Measurements from ENCODE around the gene TSEN2. TPM values are rescaled to one million over a fixed set of nuclear protein-coding genes. Genes with fewer than 3 reads are reported as not detected.
"Not testable (repeated sequence)": the region's sequence is repeated elsewhere in the genome, so short reads cannot be mapped to it uniquely, and the experiment has no call there.

TSEN2 gene
- polyA plus RNA-seq, 3 donors = 3.2 to 7.3 (median 3.9) TPM

GRCh38 chr3:12468757-12469156, 15.5 kb upstream of the TSEN2 start:
- H3K9me3 ChIP-seq (replicated peaks in 1 of 2; ENCODE audit: control insufficient read depth in 1 of 2, insufficient read depth in 1 of 2, low read length in 2 of 2) = no peaks in the 10 kb centered on the region
- no peak overlapping the region for H3K4me3 ChIP-seq (replicated peaks in 1 of 3; ENCODE audit: low read depth in 2 of 3, low read length in 3 of 3)
- peaks cover 0 to 3% (median 0%) of the 10 kb centered on the region in 7 donors for H3K9me3 Mint-ChIP-seq
- H3K27me3 ChIP-seq (ENCODE audit: control insufficient read depth in 2 of 2, insufficient read depth in 2 of 2, low read length in 2 of 2) = no peaks in the 10 kb centered on the region
- no peak for DNase-seq
- peaks cover 3 to 10% of the 10 kb centered on the region in 2 donors for H3K4me1 ChIP-seq (ENCODE audit: control insufficient read depth in 1 of 2, insufficient read depth in 2 of 2, low read length in 2 of 2)
- H3K4me2 ChIP-seq (replicated peaks; ENCODE audit: extremely low read depth, low read length, poor library complexity, severe bottlenecking) = no peak overlapping the region
- no peaks in the 10 kb centered on the region for H4K20me1 ChIP-seq (ENCODE audit: insufficient read depth, low read length)
- peaks cover 15% of the 10 kb centered on the region for H3K4me1 Mint-ChIP-seq
- H3K4me3 Mint-ChIP-seq = no peak overlapping the region
- peaks cover 0 to 5% (median 0%) of the 10 kb centered on the region in 3 donors for H3K27me3 Mint-ChIP-seq (ENCODE audit: low read depth in 3 of 3)
- H3K27ac ChIP-seq (ENCODE audit: low read depth in 1 of 2, low read length in 2 of 2) = no peak overlapping the region
- no peak overlapping the region for H3K27ac Mint-ChIP-seq
- intact Hi-C loops (cut with micrococcal nuclease) = no loop called here
- no peak for TF ChIP-seq CTCF (IDR thresholded peaks at IDR 0.05)
- H3K36me3 Mint-ChIP-seq = peaks cover 0 to 2% of the 10 kb centered on the region in 2 donors
- no peaks in the 10 kb centered on the region for H3K36me3 ChIP-seq (replicated peaks in 1 of 2; ENCODE audit: control insufficient read depth in 1 of 2, insufficient read depth in 2 of 2, low read length in 2 of 2)
- no peaks in the 10 kb centered on the region for H3K79me2 ChIP-seq (ENCODE audit: insufficient read depth, low read length)
- H3K9ac ChIP-seq (ENCODE audit: insufficient read depth, low read length, poor library complexity, severe bottlenecking) = no peak overlapping the region
- H2AFZ ChIP-seq (ENCODE audit: insufficient read depth, low read depth, low read length, poor library complexity, severe bottlenecking) = no peak overlapping the region
- 48% methylated on average over 2 of the region's 2 CpGs for WGBS (ENCODE audit: insufficient coverage)

- H3K4me2 ChIP-seq (replicated peaks; ENCODE audit: extremely low read depth, low read length, poor library complexity, severe bottlenecking); H2AFZ ChIP-seq (ENCODE audit: insufficient read depth, low read depth, low read length, poor library complexity, severe bottlenecking); H3K9ac ChIP-seq (ENCODE audit: insufficient read depth, low read length, poor library complexity, severe bottlenecking); H3K79me2 ChIP-seq (ENCODE audit: insufficient read depth, low read length); H3K27me3 Mint-ChIP-seq (ENCODE audit: low read depth in 3 of 3); H3K27ac Mint-ChIP-seq; H4K20me1 ChIP-seq (ENCODE audit: insufficient read depth, low read length); H3K4me1 ChIP-seq (ENCODE audit: control insufficient read depth in 1 of 2, insufficient read depth in 2 of 2, low read length in 2 of 2); H3K4me3 ChIP-seq (replicated peaks in 1 of 3; ENCODE audit: low read depth in 2 of 3, low read length in 3 of 3); H3K27me3 ChIP-seq (ENCODE audit: control insufficient read depth in 2 of 2, insufficient read depth in 2 of 2, low read length in 2 of 2); H3K36me3 Mint-ChIP-seq; H3K27ac ChIP-seq (ENCODE audit: low read depth in 1 of 2, low read length in 2 of 2); H3K9me3 Mint-ChIP-seq; H3K36me3 ChIP-seq (replicated peaks in 1 of 2; ENCODE audit: control insufficient read depth in 1 of 2, insufficient read depth in 2 of 2, low read length in 2 of 2); DNase-seq; H3K4me3 Mint-ChIP-seq; intact Hi-C loops (cut with micrococcal nuclease); H3K9me3 ChIP-seq (replicated peaks in 1 of 2; ENCODE audit: control insufficient read depth in 1 of 2, insufficient read depth in 1 of 2, low read length in 2 of 2): not testable (repeated sequence)
- WGBS (ENCODE audit: insufficient coverage) = 75% methylated on average over 6 of the region's 7 CpGs
- peaks cover 11% of the 10 kb centered on the region for H3K4me1 Mint-ChIP-seq
Observed at GRCh38 chr3:12469222-12469621, 15.1 kb upstream of the TSEN2 start.

Measured in CD14-positive monocyte (primary cell).